ENCODE data around the gene PARD3.

PARD3 gene

DNA sequence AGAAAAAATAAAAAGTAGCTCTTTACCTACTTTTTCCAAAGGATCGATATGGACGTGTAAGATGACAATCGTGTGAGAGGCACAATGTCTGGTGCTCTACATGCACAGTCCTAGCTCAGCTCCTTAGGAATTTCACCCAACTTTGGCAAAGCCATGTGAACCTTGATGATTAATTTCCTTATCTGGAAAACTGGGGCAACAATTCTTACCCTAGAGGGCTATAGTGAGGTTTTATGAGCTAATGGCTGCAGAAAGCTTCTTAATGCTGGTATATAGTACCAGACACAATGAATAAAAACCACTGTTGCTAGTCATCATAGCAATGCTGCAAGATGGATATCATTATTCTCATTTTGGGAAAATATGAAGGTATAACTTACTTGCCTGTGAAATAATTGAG lies 202.7 kb downstream of the PARD3 start:
- peaks cover 18% of the 10 kb centered on the region for H3K4me1 ChIP-seq (ENCODE audit: insufficient read depth, poor library complexity, severe bottlenecking)
- H3K4me3 ChIP-seq (ENCODE audit: severe bottlenecking), result no peak overlapping the region
- H3K36me3 ChIP-seq (ENCODE audit: low read depth), result no peaks in the 10 kb centered on the region
- no peaks in the 10 kb centered on the region for H3K27me3 ChIP-seq (ENCODE audit: insufficient read depth, poor library complexity, severe bottlenecking)
- no peaks in the 10 kb centered on the region for H3K9me3 ChIP-seq (ENCODE audit: severe bottlenecking)
- ATAC-seq (ENCODE audit: low read depth) (no peak), DNase-seq (ENCODE audit: low spot score) (no peak)
- H3K27ac ChIP-seq (ENCODE audit: poor library complexity, severe bottlenecking), result no peak overlapping the region
- no peak for TF ChIP-seq CTCF (IDR thresholded peaks at IDR 0.05; ENCODE audit: poor library complexity, severe bottlenecking)

- Histone ChIP-seq H3K27ac (ENCODE audit: poor library complexity, severe bottlenecking) (no peak overlapping the region), H3K36me3 (ENCODE audit: low read depth) (no peaks in the 10 kb centered on the region), H3K4me1 (ENCODE audit: insufficient read depth, poor library complexity, severe bottlenecking) (peaks cover 18% of the 10 kb centered on the region), H3K27me3 (ENCODE audit: insufficient read depth, poor library complexity, severe bottlenecking) (no peaks in the 10 kb centered on the region), H3K9me3 (ENCODE audit: severe bottlenecking) (no peaks in the 10 kb centered on the region), H3K4me3 (ENCODE audit: severe bottlenecking) (no peak overlapping the region)
- ATAC-seq (ENCODE audit: low read depth) (no peak), DNase-seq (ENCODE audit: low spot score) (no peak)
- TF ChIP-seq CTCF (IDR thresholded peaks at IDR 0.05; ENCODE audit: poor library complexity, severe bottlenecking), result no peak
Measured at GRCh38 chr10:34609287-34609940, 205.7 kb downstream of the PARD3 start.

- no peaks in the 10 kb centered on the region for H3K27me3 ChIP-seq (ENCODE audit: insufficient read depth, poor library complexity, severe bottlenecking)
- peaks cover 8% of the 10 kb centered on the region for H3K4me1 ChIP-seq (ENCODE audit: insufficient read depth, poor library complexity, severe bottlenecking)
- no peak overlapping the region for H3K4me3 ChIP-seq (ENCODE audit: severe bottlenecking)
- H3K27ac ChIP-seq (ENCODE audit: poor library complexity, severe bottlenecking), result no peak overlapping the region
- DNase-seq (ENCODE audit: low spot score), result no peak
- no peak for TF ChIP-seq CTCF (IDR thresholded peaks at IDR 0.05; ENCODE audit: poor library complexity, severe bottlenecking)
- no peaks in the 10 kb centered on the region for H3K9me3 ChIP-seq (ENCODE audit: severe bottlenecking)
- no peaks in the 10 kb centered on the region for H3K36me3 ChIP-seq (ENCODE audit: low read depth)
- peak; percentile 61; the same call in 2 of the 3 replicates for ATAC-seq (ENCODE audit: low read depth)
Measured at GRCh38 chr10:34607894-34608293, 207.2 kb downstream of the PARD3 start.

- H3K4me3 ChIP-seq (ENCODE audit: severe bottlenecking), result no peak overlapping the region
- H3K4me1 ChIP-seq (ENCODE audit: insufficient read depth, poor library complexity, severe bottlenecking), result peaks cover 2% of the 10 kb centered on the region
- H3K36me3 ChIP-seq (ENCODE audit: low read depth), result no peaks in the 10 kb centered on the region
- no peaks in the 10 kb centered on the region for H3K9me3 ChIP-seq (ENCODE audit: severe bottlenecking)
- no peaks in the 10 kb centered on the region for H3K27me3 ChIP-seq (ENCODE audit: insufficient read depth, poor library complexity, severe bottlenecking)
- DNase-seq (ENCODE audit: low spot score) (no peak), ATAC-seq (ENCODE audit: low read depth) (no peak)
- no peak overlapping the region for H3K27ac ChIP-seq (ENCODE audit: poor library complexity, severe bottlenecking)
- TF ChIP-seq CTCF (IDR thresholded peaks at IDR 0.05; ENCODE audit: poor library complexity, severe bottlenecking), result no peak
Measured at GRCh38 chr10:34606890-34607289, 208.2 kb downstream of the PARD3 start.

GRCh38 chr10:34602478-34602877 lies 212.6 kb downstream of the PARD3 start:
- Histone ChIP-seq H3K27ac (ENCODE audit: poor library complexity, severe bottlenecking) (no peak overlapping the region), H3K4me1 (ENCODE audit: insufficient read depth, poor library complexity, severe bottlenecking) (no peaks in the 10 kb centered on the region), H3K9me3 (ENCODE audit: severe bottlenecking) (no peaks in the 10 kb centered on the region), H3K36me3 (ENCODE audit: low read depth) (no peaks in the 10 kb centered on the region), H3K27me3 (ENCODE audit: insufficient read depth, poor library complexity, severe bottlenecking) (no peaks in the 10 kb centered on the region), H3K4me3 (ENCODE audit: severe bottlenecking) (no peak overlapping the region)
- TF ChIP-seq CTCF (IDR thresholded peaks at IDR 0.05; ENCODE audit: poor library complexity, severe bottlenecking), result no peak
- no peak for DNase-seq (ENCODE audit: low spot score)
- no peak for ATAC-seq (ENCODE audit: low read depth)
